ENCODE measurements around the gene PIGU. TPM values are rescaled to one million over a fixed set of nuclear protein-coding genes. Genes with fewer than 3 reads are reported as not detected.

Gene PIGU
- total RNA-seq, 1 donor from 2014 or later = 5.5 TPM

GRCh38 chr20:34581341-34582184 is 95.3 kb downstream of the PIGU start:
- no peak for FAIRE-seq
- no peak for DNase-seq (ENCODE audit: low read depth)
- Histone ChIP-seq H3K36me3 (ENCODE audit: control insufficient read depth, insufficient read depth, low read length) (peaks cover 3% of the 10 kb centered on the region), H3K27me3 (ENCODE audit: control insufficient read depth, insufficient read depth, low read length) (no peaks in the 10 kb centered on the region), H3K4me3 (ENCODE audit: low read depth, low read length) (no peak overlapping the region)
- TF ChIP-seq CTCF (IDR thresholded peaks at IDR 0.05; ENCODE audit: insufficient read depth, low read length, severe bottlenecking) = no peak

- no peak for TF ChIP-seq CTCF (IDR thresholded peaks at IDR 0.05; ENCODE audit: insufficient read depth, low read length, severe bottlenecking)
- Histone ChIP-seq H3K36me3 (ENCODE audit: control insufficient read depth, insufficient read depth, low read length) (peaks cover 3% of the 10 kb centered on the region), H3K4me3 (ENCODE audit: low read depth, low read length) (no peak overlapping the region), H3K27me3 (ENCODE audit: control insufficient read depth, insufficient read depth, low read length) (no peaks in the 10 kb centered on the region)
- no peak for FAIRE-seq
- peak; percentile 44 for DNase-seq (ENCODE audit: low read depth)
Observed at GRCh38 chr20:34579979-34580940, 96.6 kb downstream of the PIGU start.

DNA sequence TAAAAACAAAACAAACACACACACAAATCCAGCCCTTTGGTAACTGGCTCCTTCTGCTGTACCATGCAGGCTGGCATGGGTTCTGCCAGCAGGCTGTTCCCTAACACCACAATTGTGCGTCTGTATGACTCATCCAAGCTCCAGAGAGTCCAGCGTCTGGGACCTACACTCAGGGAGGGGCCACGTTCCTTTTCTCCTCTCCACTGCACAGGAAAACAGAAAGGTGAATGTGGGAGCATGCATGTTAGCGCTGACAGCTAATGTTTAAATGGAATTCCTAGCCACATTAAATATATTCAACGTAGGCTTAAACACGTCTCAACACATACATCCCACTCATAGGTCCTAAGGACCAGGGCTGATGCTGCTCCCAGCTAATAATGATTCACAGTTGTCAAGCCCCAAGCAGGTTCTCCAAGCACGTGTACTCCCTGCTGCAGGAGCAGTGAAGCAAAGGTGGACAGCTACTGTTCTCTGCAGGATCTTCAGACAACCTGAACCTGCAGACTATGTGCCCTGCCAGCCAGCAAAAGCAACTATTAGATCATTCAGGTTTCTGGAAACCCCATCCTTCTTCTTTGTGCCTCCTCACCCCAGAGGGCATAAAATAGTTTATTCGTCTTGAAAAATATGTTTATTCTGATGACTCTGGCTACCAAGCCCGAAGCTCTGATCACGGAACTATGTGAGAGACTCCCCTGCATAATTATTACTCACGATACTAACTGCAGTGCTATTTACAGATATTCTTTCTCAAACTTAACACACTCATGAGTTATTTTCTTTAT is 97.5 kb downstream of the PIGU start:
- peak; percentile 99 for DNase-seq (ENCODE audit: low read depth)
- Histone ChIP-seq H3K27me3 (ENCODE audit: control insufficient read depth, insufficient read depth, low read length) (no peaks in the 10 kb centered on the region), H3K4me3 (ENCODE audit: low read depth, low read length) (no peak overlapping the region), H3K36me3 (ENCODE audit: control insufficient read depth, insufficient read depth, low read length) (peaks cover 1% of the 10 kb centered on the region)
- FAIRE-seq = peak; percentile 95
- peak; percentile 79 for TF ChIP-seq CTCF (IDR thresholded peaks at IDR 0.05; ENCODE audit: insufficient read depth, low read length, severe bottlenecking)

- no peak overlapping the region for H3K4me3 ChIP-seq (ENCODE audit: low read depth, low read length)
- FAIRE-seq = no peak
- H3K36me3 ChIP-seq (ENCODE audit: control insufficient read depth, insufficient read depth, low read length) = peaks cover 3% of the 10 kb centered on the region
- no peak for TF ChIP-seq CTCF (IDR thresholded peaks at IDR 0.05; ENCODE audit: insufficient read depth, low read length, severe bottlenecking)
- H3K27me3 ChIP-seq (ENCODE audit: control insufficient read depth, insufficient read depth, low read length) = no peaks in the 10 kb centered on the region
- no peak for DNase-seq (ENCODE audit: low read depth)
Observed at GRCh38 chr20:34578521-34578920, 98.4 kb downstream of the PIGU start.

DNA sequence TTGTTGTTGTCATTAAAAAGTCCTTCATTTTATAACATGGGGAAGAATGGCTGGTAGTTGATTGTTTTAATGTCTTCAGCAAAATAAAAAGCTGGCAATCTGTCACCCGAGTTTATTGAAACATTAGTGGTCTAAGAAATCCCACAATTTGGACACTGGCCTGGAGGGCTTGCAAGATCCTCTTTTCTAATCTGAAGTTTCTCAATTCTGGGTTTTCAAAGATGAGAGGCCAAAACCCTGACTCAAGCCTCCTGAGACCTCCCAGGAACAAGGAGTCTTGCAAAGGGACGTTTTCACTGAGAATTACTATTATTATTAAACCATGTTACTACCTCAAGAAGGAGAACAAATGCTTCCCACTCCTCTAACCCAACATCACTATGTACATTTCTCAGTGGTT is 98.9 kb downstream of the PIGU start:
- DNase-seq (ENCODE audit: low read depth) (no peak), FAIRE-seq (no peak)
- peaks cover 5% of the 10 kb centered on the region for H3K36me3 ChIP-seq (ENCODE audit: control insufficient read depth, insufficient read depth, low read length)
- no peaks in the 10 kb centered on the region for H3K27me3 ChIP-seq (ENCODE audit: control insufficient read depth, insufficient read depth, low read length)
- TF ChIP-seq CTCF (IDR thresholded peaks at IDR 0.05; ENCODE audit: insufficient read depth, low read length, severe bottlenecking) = no peak
- H3K4me3 ChIP-seq (ENCODE audit: low read depth, low read length) = no peak overlapping the region
